Measurements from ENCODE around the gene ASPDH. TPM values are rescaled to one million over a fixed set of nuclear protein-coding genes. Genes with fewer than 3 reads are reported as not detected.

Gene ASPDH
- total RNA-seq, 1 donor from 2014 or later: not detected

DNA sequence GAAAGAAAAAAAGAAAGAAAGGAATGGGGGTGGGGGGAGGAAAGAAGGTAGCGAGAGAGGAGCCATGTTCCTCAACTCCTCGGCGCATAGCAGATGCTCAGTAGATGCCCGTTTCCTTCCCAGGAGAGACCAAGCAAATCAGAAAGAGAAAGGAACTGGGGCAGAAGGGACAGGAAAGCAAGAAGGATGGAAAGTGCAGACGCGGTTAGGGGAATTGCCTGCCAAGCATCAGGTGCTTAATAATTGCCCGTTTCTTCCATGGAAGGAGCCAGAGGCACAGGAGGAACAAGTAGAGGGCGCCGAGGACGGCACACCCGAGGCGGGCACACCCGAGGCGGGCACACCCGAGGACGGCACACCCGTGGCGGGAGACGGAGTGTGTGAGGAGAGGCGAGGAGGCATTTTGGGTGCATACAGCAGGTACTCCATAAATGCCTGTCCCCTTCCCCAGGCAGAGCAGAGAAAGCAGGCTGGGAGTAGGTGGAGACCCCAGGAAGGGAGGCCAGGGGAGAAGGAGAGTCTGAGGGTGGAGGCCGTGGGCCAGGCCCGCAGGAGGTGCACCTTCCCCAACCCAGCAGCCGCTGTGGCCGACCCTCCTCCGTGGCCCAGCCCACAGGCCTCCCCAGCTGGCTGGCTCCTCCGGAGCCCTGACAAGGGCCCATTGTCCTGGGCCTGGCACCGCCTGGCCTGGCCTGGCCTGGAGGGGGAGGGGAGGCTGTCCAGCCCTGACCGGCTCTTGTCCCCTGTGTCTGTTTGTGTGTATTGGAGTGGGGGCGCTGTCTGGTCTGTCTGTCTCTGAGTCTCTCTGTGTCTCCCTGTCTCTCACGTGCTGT is 17.3 kb downstream of the ASPDH start:
- DNase-seq (ENCODE audit: low spot score): no peak

DNA sequence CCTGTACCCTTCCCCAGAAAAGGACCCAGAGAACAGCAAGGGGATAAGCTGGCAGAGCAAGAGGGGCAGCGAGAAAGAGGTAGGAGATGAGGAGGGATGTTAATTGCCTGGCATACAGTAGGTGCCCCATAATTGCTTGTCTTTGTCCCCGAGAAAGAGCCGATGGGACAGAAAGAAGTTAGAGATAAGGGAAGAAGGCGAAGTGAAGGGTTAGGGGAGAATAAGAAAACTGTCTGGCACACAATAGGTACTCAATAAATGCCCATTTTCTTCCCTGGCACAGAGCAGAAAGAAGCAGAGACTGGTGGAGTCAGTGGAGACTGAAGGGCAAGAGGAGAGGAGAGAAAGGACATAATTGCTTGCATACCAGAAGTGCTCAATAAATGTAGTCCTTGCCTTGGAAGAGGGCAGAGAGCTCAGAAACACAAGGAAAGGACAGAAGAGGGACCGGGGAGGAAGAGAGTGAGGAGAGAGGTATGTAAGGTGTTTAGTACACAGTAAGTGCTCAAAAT is 18.6 kb downstream of the ASPDH start:
- no peak for DNase-seq (ENCODE audit: low spot score)

DNA sequence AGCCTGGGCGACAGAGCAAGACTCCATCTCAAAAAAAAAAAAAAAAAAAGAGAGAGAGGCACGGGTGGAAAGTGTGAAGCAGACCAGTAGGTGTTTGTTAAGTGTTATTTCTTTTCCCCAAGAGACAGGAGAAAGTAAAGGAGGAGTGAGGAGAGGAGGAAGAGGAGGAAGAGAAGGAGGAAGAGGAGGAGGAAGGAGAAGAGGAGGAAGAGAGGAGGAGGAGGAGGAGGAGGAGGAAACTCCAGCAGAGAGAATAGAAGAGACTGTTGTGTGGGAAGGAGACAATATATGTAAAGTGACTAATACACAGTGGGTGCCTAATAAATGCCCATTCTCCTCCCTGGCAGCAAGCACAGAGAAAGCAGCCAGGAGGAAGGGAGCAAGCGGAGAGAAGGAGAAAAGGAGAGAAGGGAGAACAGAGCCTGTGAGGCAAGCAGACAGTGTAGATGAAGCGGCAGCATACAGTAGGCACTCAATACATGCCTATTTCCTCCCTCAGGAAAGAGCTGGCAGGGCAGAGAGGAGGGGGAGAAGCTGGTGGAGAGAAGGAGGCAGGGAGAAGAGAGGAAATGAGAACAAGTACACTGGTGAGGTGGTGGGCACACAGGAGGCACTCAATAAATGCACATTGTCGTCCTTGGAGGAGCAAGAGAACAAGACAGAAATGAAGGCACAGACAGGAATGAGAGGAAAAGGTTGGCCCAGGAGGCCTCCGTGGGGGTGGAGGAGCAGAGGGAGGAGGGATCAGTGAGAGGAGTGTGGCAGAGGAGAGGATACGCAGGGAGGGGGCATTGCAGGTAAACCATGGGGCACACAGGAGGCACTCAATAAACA is 19.3 kb downstream of the ASPDH start:
- DNase-seq (ENCODE audit: low spot score): no peak

DNA sequence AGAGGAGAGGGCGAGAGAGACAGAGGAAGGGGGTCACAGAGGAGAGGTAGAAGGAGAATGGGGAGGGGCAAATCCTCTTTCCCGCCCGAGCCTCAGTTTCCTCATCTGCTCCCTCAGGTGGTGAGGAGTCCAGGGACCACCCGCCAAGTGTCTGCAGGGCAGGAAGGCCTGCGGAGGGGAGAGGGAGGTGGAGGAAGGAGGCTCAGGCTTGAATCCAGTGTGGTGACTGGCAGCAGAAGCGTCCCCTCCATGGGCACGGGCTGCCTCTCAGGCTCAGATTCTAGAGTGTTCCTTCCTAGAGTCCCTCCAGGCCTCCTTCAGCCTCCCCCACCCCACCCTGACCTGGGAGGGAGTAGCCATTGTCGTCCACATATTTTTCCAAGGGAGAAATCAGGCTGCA is 20.5 kb downstream of the ASPDH start:
- no peak for DNase-seq (ENCODE audit: low spot score)

DNA sequence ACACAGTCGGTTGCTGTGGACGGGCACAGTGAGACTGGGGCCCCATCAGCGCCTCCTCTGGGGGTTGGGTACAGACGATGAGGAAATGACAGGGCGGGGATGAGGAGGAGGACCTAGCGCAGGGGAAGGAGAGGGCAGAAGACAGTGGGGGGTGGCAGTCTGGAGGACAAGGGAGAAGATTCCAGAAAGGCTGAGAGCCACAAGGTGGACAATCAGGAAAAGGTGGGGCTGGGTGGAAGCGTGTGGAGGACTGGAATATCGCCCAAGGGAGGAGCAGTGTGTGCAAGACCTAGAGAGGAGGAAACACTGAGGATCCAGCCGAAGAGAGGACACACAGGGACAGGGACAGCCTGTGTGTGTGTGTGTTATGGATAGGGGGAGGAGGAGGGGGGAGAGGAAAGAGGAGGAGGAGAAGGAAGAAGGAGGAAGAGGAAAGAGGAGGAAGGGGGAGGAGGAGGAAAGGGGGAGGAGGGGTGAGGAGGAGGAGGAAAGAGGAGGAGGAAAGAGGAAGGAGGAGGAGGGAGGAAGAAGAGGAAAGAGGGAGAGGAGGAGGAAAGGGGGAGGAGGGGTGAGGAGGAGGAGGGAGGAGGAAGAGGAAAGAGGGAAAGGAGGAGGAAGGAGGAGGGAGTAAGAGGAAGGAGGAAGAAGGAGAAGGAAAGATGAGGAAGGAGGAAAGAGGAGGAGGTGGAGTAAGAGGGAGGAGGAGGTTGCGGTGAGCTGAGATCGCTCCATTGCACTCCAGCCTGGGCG is 21.2 kb downstream of the ASPDH start:
- no peak for DNase-seq (ENCODE audit: low spot score)

DNA sequence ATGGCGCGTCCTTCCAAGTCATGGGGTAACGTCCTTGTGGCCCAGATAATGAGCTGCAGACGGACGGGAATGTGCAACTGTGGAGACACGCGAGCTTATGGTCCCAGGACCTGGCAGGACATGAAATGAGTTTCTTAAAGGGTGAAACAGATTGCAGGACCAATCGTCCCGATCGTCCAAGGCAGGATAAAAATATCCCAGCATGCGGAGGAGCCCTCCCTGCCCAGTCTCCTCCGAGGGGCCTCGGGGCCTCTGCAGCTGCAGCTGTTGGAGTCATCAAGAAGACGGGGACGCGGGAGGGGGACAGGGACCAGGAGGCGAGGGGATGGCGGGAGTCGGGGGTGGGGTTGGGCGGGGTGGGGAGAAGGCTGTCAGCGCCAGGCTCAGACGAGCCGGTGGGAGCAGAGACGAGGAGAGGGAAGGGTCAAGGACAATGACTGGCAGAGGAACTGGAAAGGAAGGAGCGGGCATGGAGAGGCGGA is 22.7 kb downstream of the ASPDH start:
- no peak for DNase-seq (ENCODE audit: low spot score)

DNA sequence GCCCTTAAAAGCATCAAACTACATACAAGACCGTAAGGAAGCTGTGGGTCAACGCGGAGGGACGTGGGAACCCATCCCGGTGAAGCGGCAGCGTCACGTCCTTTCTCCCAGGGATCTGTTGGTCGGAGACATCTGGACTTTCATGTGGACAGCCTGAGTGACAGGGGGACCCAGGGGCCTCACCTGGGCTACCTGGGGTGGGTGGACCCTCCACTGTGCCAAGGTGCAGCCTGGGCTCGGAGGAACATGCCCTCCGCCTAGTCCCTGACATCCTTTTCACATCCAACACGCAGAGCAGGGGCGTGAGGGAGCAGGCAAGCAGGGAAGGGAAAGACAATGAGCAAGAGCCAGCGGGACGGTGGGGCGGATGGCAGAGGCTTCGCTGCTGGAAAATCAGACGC is 23.3 kb downstream of the ASPDH start:
- no peak for DNase-seq (ENCODE audit: low spot score)

DNA sequence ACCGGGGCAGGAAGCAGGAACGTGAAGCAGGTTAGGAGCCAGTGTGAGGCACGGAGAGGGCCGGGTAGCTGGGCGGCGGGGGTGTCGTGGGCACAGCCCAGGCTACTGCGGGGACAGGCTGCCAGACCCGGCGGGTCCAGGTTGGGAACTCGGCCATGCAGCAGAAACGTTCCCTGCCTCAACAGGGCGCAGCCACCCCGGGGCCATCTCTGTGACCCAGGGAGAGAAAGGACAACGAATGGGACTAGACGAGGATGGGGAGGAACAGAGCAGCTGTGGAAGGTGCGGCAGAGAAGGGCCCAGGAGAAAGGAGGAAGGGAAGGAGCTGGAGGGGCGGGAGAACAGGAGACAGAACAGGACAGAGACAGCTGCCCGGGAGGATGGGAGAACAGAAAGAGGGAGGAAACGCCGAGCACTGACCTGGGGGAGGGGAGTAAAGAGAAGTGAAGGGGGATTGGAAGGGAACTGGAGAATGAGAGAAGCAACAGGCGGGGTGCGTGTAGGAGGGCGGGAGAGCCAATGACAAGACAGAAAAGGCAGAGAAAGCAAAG is 24.2 kb downstream of the ASPDH start:
- no peak for DNase-seq (ENCODE audit: low spot score)

DNA sequence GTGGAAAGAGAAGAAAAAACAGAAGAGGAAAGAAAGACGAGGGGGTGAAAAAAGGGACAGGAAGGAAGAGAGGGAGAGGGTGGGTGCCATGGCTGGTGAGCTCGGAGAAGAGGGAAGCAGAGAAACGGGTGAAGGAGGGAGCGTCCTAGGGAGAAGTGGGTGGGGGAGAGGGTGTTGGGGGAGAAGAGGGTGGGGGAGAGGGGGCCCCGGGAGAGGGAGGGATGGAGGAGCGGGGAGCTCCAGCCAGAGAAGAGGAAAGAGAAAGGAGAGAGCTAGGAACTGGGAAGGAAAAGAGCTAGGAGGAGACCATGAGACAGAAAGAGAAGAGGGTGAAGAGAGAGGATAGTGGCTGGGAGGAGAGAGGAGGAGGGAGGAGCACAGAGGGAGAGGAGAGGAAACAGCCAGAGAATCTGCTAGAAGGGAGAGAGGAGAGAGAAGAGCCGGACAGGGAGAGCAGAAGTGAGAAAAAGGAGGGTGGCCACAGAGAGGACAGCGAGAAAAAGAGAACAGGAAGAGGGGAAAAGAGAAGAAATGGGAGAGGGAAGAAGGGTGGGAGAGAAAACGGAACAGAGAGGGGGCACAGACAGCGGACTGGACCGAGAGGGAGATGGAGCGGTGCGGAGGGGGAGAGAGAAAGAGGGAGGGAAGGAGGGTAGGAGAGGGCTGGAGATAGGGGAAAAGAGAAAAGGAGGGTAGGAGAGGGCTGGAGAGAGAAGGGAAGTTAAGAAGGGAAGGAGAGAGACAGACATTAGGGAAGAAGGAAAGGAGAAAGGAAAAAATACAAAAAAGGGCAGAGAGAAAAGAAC is 25.1 kb downstream of the ASPDH start:
- no peak for DNase-seq (ENCODE audit: low spot score)

DNA sequence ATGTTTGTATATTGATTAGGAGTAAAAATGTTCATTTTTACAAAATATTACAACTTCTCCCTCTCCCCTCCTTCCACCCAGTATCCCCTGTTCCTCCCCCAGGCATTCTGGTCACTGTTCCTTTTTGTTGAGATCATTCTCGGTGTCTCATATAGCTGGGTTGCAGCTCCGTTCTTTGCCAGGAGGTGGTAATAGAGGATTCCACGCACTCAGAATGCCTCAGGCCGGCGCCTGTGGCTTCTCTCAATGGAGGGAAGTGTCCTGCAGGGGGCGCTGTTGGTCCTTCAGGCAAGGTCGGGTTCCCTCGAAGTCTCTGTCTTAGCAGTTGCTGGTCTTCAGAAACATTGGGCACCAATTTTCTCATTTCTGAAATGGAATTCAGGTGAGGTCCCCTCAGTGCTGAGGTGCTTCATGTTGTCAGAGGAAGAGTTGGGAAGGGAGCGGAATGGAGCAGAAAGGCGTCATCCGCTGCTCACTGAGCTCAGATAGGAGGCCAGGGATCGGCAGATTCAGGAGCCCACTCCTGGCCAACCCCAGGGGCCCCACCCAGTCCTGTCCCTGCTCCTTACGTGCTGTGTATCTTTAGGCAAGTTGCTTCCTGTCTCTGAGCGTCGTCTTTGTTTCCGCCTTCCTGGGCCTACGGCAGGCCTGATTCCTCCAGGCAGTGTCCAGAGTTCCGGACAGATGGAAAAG is 26.7 kb downstream of the ASPDH start:
- DNase-seq (ENCODE audit: low spot score): no peak

DNA sequence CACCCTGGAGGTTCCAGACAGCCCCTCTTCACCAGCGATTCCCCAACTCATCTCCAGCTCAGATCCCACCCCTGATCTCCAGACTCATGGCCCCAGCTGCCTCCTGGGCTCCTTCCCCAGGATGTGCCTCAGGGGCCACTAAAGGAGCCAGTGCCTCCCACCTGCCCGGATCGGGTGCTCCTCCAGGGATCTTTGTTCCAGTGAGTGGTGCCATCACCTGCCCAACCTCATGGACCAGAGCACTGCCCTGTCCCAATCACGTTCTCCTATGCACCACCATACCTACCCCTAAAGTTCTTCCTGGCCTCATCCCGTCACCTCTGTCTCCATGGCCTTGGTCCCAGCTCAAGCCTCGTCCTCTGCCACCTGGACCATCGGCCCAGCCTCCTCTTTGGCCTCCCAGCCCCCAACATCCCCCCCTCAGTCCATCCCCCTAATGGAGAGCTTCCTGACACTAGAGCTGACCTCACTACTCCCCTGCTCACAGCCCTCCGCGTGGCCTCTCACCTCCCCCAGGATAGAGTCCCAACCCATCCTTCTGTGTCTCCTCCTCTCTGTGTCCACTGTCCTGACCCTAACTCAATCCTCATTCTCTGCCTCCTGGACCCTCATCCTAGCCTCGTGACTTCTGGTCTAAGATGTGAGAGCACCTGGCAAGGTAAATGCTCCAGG is 28.3 kb downstream of the ASPDH start:
- DNase-seq (ENCODE audit: low spot score): no peak

DNA sequence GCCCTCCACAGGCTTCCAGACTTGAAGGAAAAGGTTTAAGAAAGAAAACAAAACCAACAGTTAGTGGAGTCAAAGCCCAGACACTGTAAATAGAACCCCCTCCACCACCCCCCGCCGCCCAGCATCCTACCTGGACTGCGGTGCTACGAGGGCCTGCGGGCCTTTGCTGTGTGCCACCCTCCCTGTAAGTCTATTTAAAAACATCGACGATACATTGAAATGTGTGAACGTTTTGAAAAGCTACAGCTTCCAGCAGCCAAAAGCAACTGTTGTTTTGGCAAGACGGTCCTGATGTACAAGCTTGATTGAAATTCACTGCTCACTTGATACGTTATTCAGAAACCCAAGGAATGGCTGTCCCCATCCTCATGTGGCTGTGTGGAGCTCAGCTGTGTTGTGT is 30.8 kb downstream of the ASPDH start:
- DNase-seq (ENCODE audit: low spot score): no peak

DNA sequence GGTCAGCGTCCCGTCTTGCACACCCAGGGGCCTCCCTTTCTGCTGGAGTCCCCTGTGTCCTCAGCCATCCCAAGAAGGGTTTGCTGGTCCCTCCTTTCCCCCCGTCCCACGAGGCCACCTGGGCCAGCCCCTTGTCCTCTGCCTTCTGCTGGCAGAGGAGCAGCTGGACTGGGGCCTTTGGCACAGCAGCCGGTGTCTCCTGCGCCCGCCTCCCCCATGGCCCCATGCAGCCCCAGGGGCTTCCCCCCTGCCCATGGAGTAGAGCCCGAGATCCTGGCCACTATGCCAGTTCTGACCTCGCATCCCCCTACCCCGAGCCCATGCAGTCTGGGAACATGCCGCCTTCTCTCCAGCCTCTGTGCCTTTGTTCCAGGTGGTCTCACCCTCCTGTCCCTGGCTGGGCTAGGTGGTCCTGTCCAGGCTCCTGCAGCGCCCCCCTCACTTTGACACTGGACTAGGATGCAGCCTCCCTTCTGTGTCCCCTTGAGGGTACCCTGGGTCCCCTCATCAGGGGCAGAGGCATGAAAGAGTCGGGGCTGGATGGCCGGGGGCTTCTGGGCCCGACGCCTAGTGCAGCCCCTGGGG is 31.4 kb downstream of the ASPDH start:
- no peak for DNase-seq (ENCODE audit: low spot score)

DNA sequence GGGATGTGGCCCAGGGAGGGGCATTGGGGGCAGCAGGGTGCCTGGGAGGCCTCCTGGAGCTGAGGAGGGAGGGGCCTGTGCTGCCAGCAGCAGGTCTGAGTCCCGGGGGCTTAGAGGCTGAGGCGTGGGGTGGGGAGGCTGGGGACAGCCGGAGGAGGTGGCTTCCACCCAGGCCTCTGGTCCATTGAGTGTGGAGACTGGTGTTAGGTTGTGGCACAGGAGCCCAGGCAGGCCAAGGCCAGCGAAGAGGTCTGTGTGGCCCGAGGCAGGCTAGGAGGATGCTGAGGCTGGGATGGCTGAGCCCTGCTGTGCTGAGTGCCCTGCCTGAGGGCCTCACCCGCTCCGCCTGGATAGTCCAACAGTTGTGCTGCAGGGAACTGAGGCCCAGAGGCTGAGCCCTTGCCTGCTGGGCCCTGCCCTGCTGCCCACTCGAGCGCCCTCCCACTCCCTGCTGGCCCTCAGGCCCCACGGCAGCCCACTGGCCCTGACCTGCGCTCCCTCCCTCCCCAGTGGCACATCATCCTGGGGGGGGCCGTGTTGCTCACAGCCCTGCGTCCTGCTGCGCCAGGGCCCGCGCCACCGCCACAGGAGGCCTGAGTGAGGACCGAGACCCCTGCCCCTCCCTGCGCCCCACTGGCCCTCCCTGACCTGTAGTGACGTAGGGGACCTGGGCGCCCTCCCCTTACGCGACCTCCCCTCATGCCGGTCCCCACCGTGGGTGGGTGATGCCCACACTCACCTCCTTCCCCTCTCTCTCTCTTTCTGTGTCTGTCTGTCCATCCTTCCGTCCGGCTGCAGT is 32.2 kb downstream of the ASPDH start:
- DNase-seq (ENCODE audit: low spot score): no peak

DNA sequence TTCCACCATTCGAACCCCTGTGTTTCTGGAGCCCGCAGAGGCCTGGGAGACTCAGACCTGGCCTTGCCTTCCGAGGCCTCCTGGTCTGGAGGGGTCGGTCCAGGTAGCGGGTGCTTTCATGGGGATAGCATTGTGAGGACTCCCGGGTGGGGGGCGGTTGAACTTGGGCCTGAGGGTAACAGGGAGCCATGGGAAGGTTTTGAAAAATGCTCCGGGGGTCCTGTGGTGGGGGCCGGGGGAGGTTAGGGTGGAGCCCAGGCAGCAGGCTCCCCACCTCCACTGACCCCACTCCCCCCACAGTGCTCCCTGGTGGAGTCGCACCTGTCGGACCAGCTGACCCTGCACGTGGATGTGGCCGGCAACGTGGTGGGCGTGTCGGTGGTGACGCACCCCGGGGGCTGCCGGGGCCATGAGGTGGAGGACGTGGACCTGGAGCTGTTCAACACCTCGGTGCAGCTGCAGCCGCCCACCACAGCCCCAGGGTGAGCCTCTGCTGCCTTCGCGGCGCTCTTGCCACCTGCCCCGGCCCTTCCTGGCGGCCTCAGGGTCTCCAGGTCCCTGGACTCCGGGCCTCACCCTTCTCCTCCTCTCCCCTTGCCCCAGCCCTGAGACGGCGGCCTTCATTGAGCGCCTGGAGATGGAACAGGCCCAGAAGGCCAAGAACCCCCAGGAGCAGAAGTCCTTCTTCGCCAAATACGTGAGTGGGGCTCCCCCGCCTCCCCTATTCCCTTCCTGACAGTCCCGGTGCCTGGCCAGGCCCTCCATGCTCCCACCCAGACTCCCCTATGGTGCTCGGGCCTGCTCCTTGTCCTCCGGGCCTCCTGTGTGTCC is 33.2 kb downstream of the ASPDH start:
- no peak for DNase-seq (ENCODE audit: low spot score)

DNA sequence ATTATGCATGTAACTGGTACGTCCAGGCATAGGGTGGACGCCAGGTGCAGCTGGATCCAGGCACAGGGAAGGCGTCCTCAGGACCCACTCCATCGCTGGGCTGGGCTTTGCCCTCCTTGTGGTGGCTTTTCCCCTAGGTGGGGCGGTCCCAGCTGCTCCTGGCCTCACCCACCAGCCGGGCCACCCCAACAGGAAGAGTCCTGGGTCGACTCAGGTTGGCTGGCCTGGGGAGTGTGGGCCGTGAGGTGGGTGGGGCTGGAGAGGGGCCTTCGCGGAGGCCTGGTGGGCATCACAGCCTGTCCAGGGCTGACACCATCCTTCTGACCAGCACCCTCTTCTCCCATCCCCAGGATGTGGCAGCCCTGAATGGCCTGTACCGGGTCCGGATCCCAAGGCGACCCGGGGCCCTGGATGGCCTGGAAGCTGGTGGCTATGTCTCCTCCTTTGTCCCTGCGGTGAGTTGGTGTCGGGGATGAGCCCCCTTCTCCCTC is 33.9 kb downstream of the ASPDH start:
- no peak for DNase-seq (ENCODE audit: low spot score)

Data from umbilical cord (tissue), 2 donors.